IPS DF 6.9 (cell line): ENCODE measurements around the gene ZEB2.

ENCODE experiments used
- DNase-seq: peaks from one replicate; pipeline ENCODE4 v3.0.0-alpha.2; 2013; ENCODE audit warnings: low read depth, low spot score
- H3K27ac ChIP-seq: one replicate; pipeline ENCODE4 v1.5.1; 2013; ENCODE audit warnings: low read length, control low read depth
- H3K27me3 ChIP-seq: 2 replicates; pipeline ENCODE4 v1.6.1; 2013; ENCODE audit warnings: mild to moderate bottlenecking, low read length; ENCODE audit not compliant: control insufficient read depth, insufficient read depth
- H3K36me3 ChIP-seq: 2 replicates; pipeline ENCODE4 v1.6.1; 2013; ENCODE audit warnings: low read length; ENCODE audit not compliant: control insufficient read depth, insufficient read depth
- H3K4me1 ChIP-seq: 2 replicates; pipeline ENCODE4 v1.6.1; 2013; ENCODE audit warnings: low read length; ENCODE audit not compliant: control insufficient read depth, insufficient read depth
- H3K4me3 ChIP-seq: 2 replicates; pipeline ENCODE4 v1.5.1; 2013; ENCODE audit warnings: mild to moderate bottlenecking, low read length
- H3K9me3 ChIP-seq: 2 replicates; pipeline ENCODE4 v1.6.1; 2013; ENCODE audit warnings: low read length, inconsistent platforms; ENCODE audit not compliant: control insufficient read depth, insufficient read depth
- WGBS: extraction: QIAGEN DNeasy Blood & Tissue Kit; methylation state at CpG from one replicate; pipeline ENCODE4 v1.1.7; 2013; ENCODE audit warnings: mixed read lengths, missing lambda C conversion rate; ENCODE audit not compliant: insufficient read length, insufficient coverage; 5-methylcytosine and 5-hydroxymethylcytosine counted together

The ZEB2 gene

GRCh38 chr2:144414324-144414845 lies 105.5 kb downstream of the ZEB2 start:
- no peak overlapping the region for H3K4me3 ChIP-seq
- no peak overlapping the region for H3K27ac ChIP-seq
- H3K36me3 ChIP-seq, result no peaks in the 10 kb centered on the region
- DNase-seq, result no peak
- no peaks in the 10 kb centered on the region for H3K27me3 ChIP-seq
- no CpG with 5 or more reads among the region's 5 CpGs for WGBS
- no peaks in the 10 kb centered on the region for H3K4me1 ChIP-seq
- no peaks in the 10 kb centered on the region for H3K9me3 ChIP-seq

DNA sequence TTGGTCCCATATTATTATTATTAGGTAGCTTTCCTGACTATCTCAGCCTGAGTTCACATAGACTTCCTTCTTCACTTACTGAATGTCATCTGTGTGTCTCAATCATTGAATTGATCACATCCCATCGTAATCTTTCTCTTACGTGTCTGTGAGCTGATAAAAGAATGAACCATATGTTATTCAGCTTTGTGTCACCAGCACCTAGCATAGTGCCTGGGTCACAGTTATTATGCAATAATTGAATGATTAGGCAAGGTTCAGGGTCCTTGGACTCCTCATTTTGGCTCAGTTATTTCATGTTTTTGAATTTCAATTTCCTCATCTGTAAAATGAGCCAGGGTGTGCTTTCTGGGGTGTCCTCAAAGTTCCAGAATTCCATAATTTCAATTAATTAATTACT lies 107.2 kb downstream of the ZEB2 start:
- Histone ChIP-seq H3K4me3 (no peak overlapping the region), H3K9me3 (no peaks in the 10 kb centered on the region), H3K36me3 (no peaks in the 10 kb centered on the region), H3K27me3 (no peaks in the 10 kb centered on the region), H3K4me1 (no peaks in the 10 kb centered on the region), H3K27ac (no peak overlapping the region)
- no CpG with 5 or more reads among the region's 2 CpGs for WGBS
- DNase-seq, result no peak

- no peaks in the 10 kb centered on the region for H3K36me3 ChIP-seq
- no peak overlapping the region for H3K27ac ChIP-seq
- no CpG with 5 or more reads among the region's 7 CpGs for WGBS
- H3K4me3 ChIP-seq, result no peak overlapping the region
- no peaks in the 10 kb centered on the region for H3K27me3 ChIP-seq
- no peaks in the 10 kb centered on the region for H3K9me3 ChIP-seq
- no peak for DNase-seq
- H3K4me1 ChIP-seq, result no peaks in the 10 kb centered on the region
Observed at GRCh38 chr2:144411473-144411872, 108.4 kb downstream of the ZEB2 start.

DNA sequence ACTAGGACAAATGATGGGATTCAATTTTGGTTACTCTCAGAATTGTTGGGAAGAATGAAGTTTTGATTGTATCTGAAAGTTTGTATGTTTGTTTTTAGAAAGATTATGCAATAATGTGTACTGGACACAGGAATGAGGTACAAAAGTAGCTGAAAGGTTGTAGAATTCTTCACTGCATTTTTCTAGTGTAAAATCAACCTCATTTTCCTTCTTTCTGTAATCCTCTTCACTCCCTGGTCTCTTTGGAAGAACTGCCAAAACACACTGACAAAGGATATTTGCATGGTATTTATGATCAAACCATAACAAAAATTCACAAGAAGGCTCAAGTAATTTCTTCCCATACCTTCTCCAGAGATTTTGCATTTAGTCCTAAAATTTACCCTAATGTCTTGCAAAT lies 110.7 kb downstream of the ZEB2 start:
- no peaks in the 10 kb centered on the region for H3K36me3 ChIP-seq
- DNase-seq, result no peak

DNA sequence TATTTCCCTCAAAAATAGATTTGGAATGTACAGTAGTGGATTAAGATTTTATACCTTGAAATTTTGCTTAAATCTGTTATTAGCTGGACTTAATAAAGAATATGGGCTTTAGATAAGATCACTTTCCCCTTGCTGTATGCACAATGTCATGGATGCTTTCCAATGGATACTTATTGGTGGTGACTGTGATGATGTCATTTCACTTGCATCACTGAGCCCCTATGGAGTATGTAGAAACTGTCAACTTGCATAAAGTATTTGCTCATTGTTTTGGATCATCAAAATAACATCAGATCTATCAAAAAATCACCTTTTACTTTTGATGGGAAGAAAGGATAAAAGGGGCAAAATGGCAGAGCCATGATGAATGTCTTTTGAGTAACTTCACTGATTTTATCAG lies 112.7 kb downstream of the ZEB2 start:
- H3K9me3 ChIP-seq, result no peaks in the 10 kb centered on the region
- H3K27ac ChIP-seq, result no peak overlapping the region
- no peak overlapping the region for H3K4me3 ChIP-seq
- no peaks in the 10 kb centered on the region for H3K4me1 ChIP-seq
- DNase-seq, result no peak
- no peaks in the 10 kb centered on the region for H3K27me3 ChIP-seq
- no peaks in the 10 kb centered on the region for H3K36me3 ChIP-seq

More for the DNA sequence above, 110.7 kb downstream of the ZEB2 start:
- Histone ChIP-seq H3K9me3 (no peaks in the 10 kb centered on the region), H3K4me3 (no peak overlapping the region), H3K27me3 (no peaks in the 10 kb centered on the region), H3K4me1 (no peaks in the 10 kb centered on the region), H3K27ac (no peak overlapping the region)

- H3K9me3 ChIP-seq, result no peaks in the 10 kb centered on the region
- H3K36me3 ChIP-seq, result no peaks in the 10 kb centered on the region
- H3K27me3 ChIP-seq, result no peaks in the 10 kb centered on the region
Observed at GRCh38 chr2:144405982-144406788, 113.7 kb downstream of the ZEB2 start.

GRCh38 chr2:144405321-144405720 lies 114.6 kb downstream of the ZEB2 start:
- H3K9me3 ChIP-seq, result no peaks in the 10 kb centered on the region
- H3K27ac ChIP-seq, result no peak overlapping the region
- no CpG with 5 or more reads among the region's 2 CpGs for WGBS
- DNase-seq, result no peak
- H3K27me3 ChIP-seq, result no peaks in the 10 kb centered on the region
- H3K4me3 ChIP-seq, result no peak overlapping the region
- H3K36me3 ChIP-seq, result no peaks in the 10 kb centered on the region
- no peaks in the 10 kb centered on the region for H3K4me1 ChIP-seq

More at GRCh38 chr2:144405982-144406788, 113.7 kb downstream of the ZEB2 start:
- H3K4me3 ChIP-seq, result no peak overlapping the region
- DNase-seq, result no peak
- no peak overlapping the region for H3K27ac ChIP-seq
- H3K4me1 ChIP-seq, result no peaks in the 10 kb centered on the region
- no CpG with 5 or more reads among the region's 5 CpGs for WGBS

DNA sequence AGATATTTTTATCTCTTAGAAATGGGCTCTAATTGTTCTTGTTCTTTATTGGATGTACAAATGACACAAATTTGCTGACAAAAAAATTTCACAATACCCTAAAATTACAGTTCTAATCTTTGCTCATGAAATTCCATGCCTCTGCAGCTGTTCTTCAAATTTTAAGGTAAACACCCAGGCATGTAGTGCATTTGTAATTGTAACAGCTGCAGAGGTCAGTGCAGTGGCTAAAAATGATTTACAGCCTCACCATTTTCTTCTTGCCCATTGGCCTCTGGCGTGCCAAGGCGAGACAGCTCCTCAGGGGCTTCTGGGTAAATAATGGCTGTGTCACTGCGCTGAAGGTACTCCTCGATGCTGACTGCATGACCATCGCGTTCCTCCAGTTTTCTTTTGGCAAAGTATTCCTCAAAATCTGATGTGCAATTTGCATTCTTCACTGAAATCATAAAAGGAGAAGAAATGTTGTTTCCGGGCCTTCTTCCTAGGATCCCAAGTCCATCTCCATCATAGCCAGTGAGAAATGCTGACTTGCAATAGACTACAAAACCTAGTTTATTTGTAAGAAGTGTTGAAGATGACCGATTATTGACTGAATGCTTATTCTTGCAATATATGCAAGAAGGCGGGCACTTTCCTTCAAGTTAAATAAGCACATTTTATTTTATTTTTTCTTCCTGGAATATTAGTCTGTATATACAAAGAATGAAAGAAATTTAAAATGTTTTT lies 115.2 kb downstream of the ZEB2 start:
- H3K27me3 ChIP-seq, result no peaks in the 10 kb centered on the region
- H3K4me3 ChIP-seq, result no peak overlapping the region
- DNase-seq, result no peak
- H3K27ac ChIP-seq, result no peak overlapping the region
- no CpG with 5 or more reads among the region's 9 CpGs for WGBS
- no peaks in the 10 kb centered on the region for H3K9me3 ChIP-seq
- H3K36me3 ChIP-seq, result no peaks in the 10 kb centered on the region
- H3K4me1 ChIP-seq, result no peaks in the 10 kb centered on the region

DNA sequence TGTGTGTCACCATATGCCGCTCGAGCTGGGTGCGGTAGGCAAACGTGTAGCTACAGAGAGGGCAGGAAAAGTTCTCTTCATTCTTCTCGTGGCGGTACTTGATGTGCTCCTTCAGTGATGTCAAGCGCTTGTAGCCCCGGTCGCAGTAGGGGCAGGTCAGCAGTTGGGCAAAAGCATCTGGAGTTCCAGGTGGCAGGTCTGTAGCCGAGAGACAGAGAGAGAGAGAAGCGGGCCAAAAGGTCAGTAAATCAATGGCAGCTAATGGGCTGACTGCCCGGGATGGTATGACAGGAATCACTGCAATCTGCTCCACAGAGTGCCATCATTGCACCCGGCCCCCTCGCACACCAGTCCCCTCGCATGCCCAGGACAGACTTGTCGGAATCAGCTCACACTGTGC lies 116.0 kb downstream of the ZEB2 start:
- H3K36me3 ChIP-seq, result no peaks in the 10 kb centered on the region
- H3K27ac ChIP-seq, result no peak overlapping the region
- WGBS, result no CpG with 5 or more reads among the region's 16 CpGs
- no peaks in the 10 kb centered on the region for H3K27me3 ChIP-seq
- no peaks in the 10 kb centered on the region for H3K4me1 ChIP-seq
- H3K4me3 ChIP-seq, result no peak overlapping the region
- no peak for DNase-seq
- H3K9me3 ChIP-seq, result no peaks in the 10 kb centered on the region

DNA sequence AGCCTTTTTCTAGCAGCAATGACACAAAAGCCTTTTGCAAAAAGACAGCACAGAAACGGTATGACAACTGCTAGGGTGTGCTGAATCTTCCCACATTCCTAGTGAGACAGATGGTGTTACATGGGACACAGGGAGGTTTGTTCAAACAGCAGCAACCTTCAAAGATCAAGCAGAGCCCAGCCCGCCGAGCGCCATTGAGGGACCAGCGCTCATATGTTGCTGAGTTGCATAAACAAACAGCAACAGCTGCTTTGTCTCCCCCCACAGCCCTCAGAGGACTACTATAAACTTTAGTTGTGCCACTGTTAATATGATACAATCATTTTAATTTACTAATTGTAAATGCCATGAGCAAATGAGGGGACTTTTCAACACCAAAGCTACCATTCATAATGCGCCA lies 117.7 kb downstream of the ZEB2 start:
- Histone ChIP-seq H3K4me3 (no peak overlapping the region), H3K9me3 (no peaks in the 10 kb centered on the region), H3K27ac (no peak overlapping the region), H3K4me1 (no peaks in the 10 kb centered on the region), H3K27me3 (no peaks in the 10 kb centered on the region), H3K36me3 (no peaks in the 10 kb centered on the region)
- WGBS, result no CpG with 5 or more reads among the region's 6 CpGs
- no peak for DNase-seq
